ENCODE measurements around the gene TMEM87A.

- TF ChIP-seq CTCF (IDR thresholded peaks at IDR 0.05; ENCODE audit: insufficient read depth, low read length) (no peak), SPI1 (IDR thresholded peaks at IDR 0.05; ENCODE audit: borderline replicate concordance, low read depth) (no peak), REST (IDR thresholded peaks at IDR 0.05; ENCODE audit: insufficient replicate concordance, low read depth) (no peak), GABPA (IDR thresholded peaks at IDR 0.05; ENCODE audit: low read depth) (no peak)
Observed at GRCh38 chr15:42233107-42233506, 40.1 kb downstream of the TMEM87A start.

Measured in HL-60 (cell line).